Nephron progenitor cell (in vitro differentiated cells): ENCODE results near the gene UMAD1.

Source experiments
- DNase-seq: peaks from one replicate; pipeline ENCODE4 v3.0.0; 2021
- H3K27ac Mint-ChIP-seq: 2 replicates; pipeline ENCODE4 v1.8.0; 2021; ENCODE audit warnings: mild to moderate bottlenecking, moderate library complexity, mixed read lengths
- H3K27me3 Mint-ChIP-seq: 2 replicates; pipeline ENCODE4 v1.8.0; 2021; ENCODE audit warnings: mild to moderate bottlenecking, low read depth, mixed read lengths; ENCODE audit not compliant: poor library complexity
- H3K36me3 Mint-ChIP-seq: 2 replicates; pipeline ENCODE4 v1.8.0; 2021; ENCODE audit warnings: low read depth, mixed read lengths
- H3K4me1 Mint-ChIP-seq: 2 replicates; pipeline ENCODE4 v1.8.0; 2021; ENCODE audit warnings: mixed read lengths
- H3K4me3 Mint-ChIP-seq: 2 replicates; pipeline ENCODE4 v1.8.0; 2021; ENCODE audit warnings: mild to moderate bottlenecking, moderate library complexity, mixed read lengths
- H3K9me3 Mint-ChIP-seq: 2 replicates; pipeline ENCODE4 v1.8.0; 2021; ENCODE audit warnings: mild to moderate bottlenecking, moderate library complexity, mixed read lengths
- TF ChIP-seq, protein P1 (sequence below): fragments of 200-600 bp; sonication (generic); IDR thresholded peaks from 2 replicates; pipeline ENCODE4 v1.5.0; 2021; ENCODE audit warnings: antibody characterized with exemption

UMAD1 gene

DNA sequence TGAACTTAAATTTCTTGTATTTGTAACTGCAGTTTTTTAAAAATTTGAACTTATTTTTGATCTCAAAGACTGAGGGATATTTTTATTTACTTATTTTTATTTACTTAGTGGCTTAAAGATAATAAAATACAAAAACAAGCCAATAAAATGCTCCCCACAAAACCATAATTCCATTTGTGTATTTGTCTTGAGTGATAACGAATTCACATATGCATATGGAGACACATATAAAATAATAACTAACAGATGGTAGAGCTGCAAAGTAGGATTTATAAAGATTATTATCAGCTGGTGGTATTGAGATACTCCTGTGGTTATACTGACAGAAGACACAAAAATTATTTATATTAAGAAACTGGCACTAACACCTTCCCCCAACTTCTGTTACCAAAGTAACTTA is 168.1 kb downstream of the UMAD1 start:
- Mint-ChIP-seq H3K4me3 (no peak overlapping the region), H3K9me3 (no peaks in the 10 kb centered on the region), H3K4me1 (no peaks in the 10 kb centered on the region), H3K36me3 (peaks cover 4% of the 10 kb centered on the region), H3K27ac (no peak overlapping the region), H3K27me3 (no peaks in the 10 kb centered on the region)
- TF ChIP-seq, protein P1, sequence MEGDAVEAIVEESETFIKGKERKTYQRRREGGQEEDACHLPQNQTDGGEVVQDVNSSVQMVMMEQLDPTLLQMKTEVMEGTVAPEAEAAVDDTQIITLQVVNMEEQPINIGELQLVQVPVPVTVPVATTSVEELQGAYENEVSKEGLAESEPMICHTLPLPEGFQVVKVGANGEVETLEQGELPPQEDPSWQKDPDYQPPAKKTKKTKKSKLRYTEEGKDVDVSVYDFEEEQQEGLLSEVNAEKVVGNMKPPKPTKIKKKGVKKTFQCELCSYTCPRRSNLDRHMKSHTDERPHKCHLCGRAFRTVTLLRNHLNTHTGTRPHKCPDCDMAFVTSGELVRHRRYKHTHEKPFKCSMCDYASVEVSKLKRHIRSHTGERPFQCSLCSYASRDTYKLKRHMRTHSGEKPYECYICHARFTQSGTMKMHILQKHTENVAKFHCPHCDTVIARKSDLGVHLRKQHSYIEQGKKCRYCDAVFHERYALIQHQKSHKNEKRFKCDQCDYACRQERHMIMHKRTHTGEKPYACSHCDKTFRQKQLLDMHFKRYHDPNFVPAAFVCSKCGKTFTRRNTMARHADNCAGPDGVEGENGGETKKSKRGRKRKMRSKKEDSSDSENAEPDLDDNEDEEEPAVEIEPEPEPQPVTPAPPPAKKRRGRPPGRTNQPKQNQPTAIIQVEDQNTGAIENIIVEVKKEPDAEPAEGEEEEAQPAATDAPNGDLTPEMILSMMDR: no peak
- no peak for DNase-seq

GRCh38 chr7:7810380-7810779 is 169.8 kb downstream of the UMAD1 start:
- no peak overlapping the region for H3K4me3 Mint-ChIP-seq
- no peaks in the 10 kb centered on the region for H3K9me3 Mint-ChIP-seq
- no peak for DNase-seq
- H3K27ac Mint-ChIP-seq: no peak overlapping the region
- H3K36me3 Mint-ChIP-seq: no peaks in the 10 kb centered on the region
- H3K27me3 Mint-ChIP-seq: no peaks in the 10 kb centered on the region
- H3K4me1 Mint-ChIP-seq: no peaks in the 10 kb centered on the region
- TF ChIP-seq, protein P1: no peak

DNA sequence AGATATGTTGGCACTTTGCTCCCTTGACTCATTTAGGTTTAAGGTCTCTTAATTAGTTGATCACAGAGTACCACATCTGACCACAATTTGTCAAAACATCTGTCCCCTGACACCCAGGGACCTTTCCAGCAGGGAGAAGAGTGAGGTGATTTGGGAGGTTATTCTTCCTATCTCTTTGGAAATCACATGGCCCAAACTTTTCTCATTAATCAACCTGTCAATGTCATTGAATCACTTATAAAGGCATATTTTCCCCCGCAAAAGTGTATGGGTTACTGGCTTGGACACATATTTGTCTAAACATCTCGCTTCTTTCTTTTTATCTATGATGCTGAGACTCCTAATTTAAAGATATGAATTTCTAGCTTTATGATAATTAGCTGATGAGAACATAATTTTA is 170.3 kb downstream of the UMAD1 start:
- DNase-seq: no peak
- Mint-ChIP-seq H3K36me3 (no peaks in the 10 kb centered on the region), H3K4me3 (no peak overlapping the region), H3K27ac (no peak overlapping the region), H3K4me1 (no peaks in the 10 kb centered on the region), H3K27me3 (no peaks in the 10 kb centered on the region), H3K9me3 (no peaks in the 10 kb centered on the region)
- TF ChIP-seq, protein P1: no peak

DNA sequence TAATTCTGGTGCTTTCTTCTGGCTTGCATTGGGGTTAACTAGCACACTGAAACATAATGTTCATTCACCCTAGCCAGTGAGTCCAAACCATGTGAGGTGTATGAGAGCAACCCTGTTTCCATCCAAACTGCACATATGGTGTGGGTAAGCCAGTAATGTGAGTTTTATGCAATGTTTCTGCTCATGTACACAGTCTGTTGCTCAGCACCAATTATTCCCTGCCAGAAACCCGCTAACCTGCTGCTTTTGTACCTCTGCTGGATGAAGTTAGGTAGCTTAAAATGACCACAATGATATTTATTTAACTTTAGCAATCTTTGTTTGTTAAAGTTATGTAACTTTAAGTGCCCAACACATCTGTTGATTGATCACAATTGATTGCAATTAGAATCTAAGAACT is 171.6 kb downstream of the UMAD1 start:
- no peak for DNase-seq
- Mint-ChIP-seq H3K9me3 (no peaks in the 10 kb centered on the region), H3K36me3 (no peaks in the 10 kb centered on the region), H3K4me1 (no peaks in the 10 kb centered on the region), H3K4me3 (no peak overlapping the region), H3K27me3 (no peaks in the 10 kb centered on the region), H3K27ac (no peak overlapping the region)
- TF ChIP-seq, protein P1: no peak

DNA sequence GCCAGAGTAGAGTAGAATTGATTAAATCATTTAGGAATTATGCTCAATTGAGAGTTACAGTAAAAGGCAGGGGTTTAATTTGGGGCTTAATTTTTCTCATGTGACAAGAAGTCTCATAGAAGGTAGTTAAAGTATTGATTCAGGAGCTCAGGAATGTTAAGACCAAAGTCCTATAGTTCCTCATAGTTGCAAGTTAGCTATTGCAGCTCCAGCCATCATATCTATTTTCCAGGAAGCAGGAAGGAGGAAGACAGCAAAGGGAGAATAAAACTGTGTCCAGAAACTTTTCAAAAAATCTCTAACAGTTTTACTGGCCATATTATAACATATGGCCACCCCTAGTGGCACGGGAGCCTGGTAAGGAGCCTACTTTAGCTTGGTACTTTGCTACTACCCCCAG is 174.8 kb downstream of the UMAD1 start:
- Mint-ChIP-seq H3K4me3 (no peak overlapping the region), H3K27me3 (no peaks in the 10 kb centered on the region), H3K4me1 (no peaks in the 10 kb centered on the region), H3K27ac (no peak overlapping the region), H3K36me3 (no peaks in the 10 kb centered on the region), H3K9me3 (no peaks in the 10 kb centered on the region)
- TF ChIP-seq, protein P1: no peak
- no peak for DNase-seq

DNA sequence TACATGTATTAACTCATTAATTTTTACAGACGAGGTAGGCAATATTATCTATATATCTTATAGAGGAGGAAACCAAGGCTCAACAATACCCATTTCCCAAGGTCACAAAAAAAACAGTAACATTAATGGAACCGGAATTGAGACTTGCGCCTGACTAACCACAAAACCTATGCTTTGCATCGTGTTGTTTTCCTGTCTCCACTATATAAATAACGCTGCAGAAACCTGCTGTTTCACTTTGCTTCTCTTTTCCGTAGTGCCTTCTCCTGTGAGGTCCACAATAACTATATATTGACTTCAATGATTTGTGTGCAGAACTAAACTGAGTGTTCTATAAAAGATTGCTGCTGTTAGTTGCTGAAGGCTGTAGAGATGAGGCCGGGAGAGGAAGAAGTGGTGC is 175.5 kb downstream of the UMAD1 start:
- no peak for DNase-seq
- TF ChIP-seq, protein P1: no peak
- Mint-ChIP-seq H3K36me3 (no peaks in the 10 kb centered on the region), H3K27me3 (no peaks in the 10 kb centered on the region), H3K4me1 (peaks cover 3% of the 10 kb centered on the region), H3K27ac (no peak overlapping the region), H3K9me3 (no peaks in the 10 kb centered on the region), H3K4me3 (no peak overlapping the region)
